Stomach (tissue), 9 donors: ENCODE data around the gene MSMP. TPM values are rescaled to one million over a fixed set of nuclear protein-coding genes. Genes with fewer than 3 reads are reported as not detected.

ENCODE experiments used
- DNase-seq, 2 donors: peaks; one replicate each; pipeline versions ENCODE4 v3.0.0 to v3.0.0-alpha.2; 2013 to 2019
- H3K27ac ChIP-seq, 5 donors: fragments of 200-600 bp in 4 of 5; sonication (generic) in 4 of 5; one replicate each; pipeline ENCODE4 v1.5.1; 2013 to 2019; ENCODE audit warnings: mild to moderate bottlenecking in 1 of 5, moderate library complexity in 1 of 5
- H3K27me3 ChIP-seq, 3 donors: fragments of 200-600 bp; sonication (generic); one replicate each; pipeline ENCODE4 v1.5.1; 2017 to 2019; ENCODE audit warnings: mixed run types in 1 of 3
- H3K36me3 ChIP-seq, 4 donors: fragments of 200-600 bp; sonication (generic); 1 replicate in 3 of 4; 2 replicates in 1 of 4; pipeline ENCODE4 v1.5.1; 2016 to 2019
- H3K4me1 ChIP-seq, 4 donors: fragments of 200-600 bp; sonication (generic); one replicate each; pipeline ENCODE4 v1.5.1; 2016 to 2019
- H3K4me3 ChIP-seq, 4 donors: fragments of 200-600 bp; sonication (generic) in 3 of 4; one replicate each; pipeline ENCODE4 v1.5.1; 2016 to 2019; ENCODE audit warnings: mild to moderate bottlenecking in 1 of 4
- H3K9me3 ChIP-seq, 4 donors: fragments of 200-600 bp; sonication (generic); one replicate each; pipeline ENCODE4 v1.5.1; 2016 to 2019
- CTCF ChIP-seq, 7 experiments: fragments of 450-650 bp in 4 of 7; fragments of 200-600 bp in 3 of 7; sonication (generic) in 3 of 7; IDR thresholded peaks; one replicate each; pipeline ENCODE4 v1.5.1; 2016 to 2019; ENCODE audit warnings: antibody characterized with exemption in 7 of 7, control low read depth in 2 of 7, mild to moderate bottlenecking in 1 of 7
- EP300 ChIP-seq: sonication (generic); formaldehyde crosslinking; IDR thresholded peaks from one replicate; pipeline ENCODE4 v1.6.1; 2017; ENCODE audit warnings: antibody characterized with exemption
- POLR2A ChIP-seq, 4 donors: fragments of 450-650 bp; IDR thresholded peaks; one replicate each; pipeline ENCODE4 v1.6.1; 2016; ENCODE audit warnings: antibody characterized with exemption in 4 of 4, control low read depth in 2 of 4, mild to moderate bottlenecking in 1 of 4, moderate library complexity in 1 of 4
- POLR2AphosphoS5 ChIP-seq, 3 donors: sonication (generic); formaldehyde crosslinking; IDR thresholded peaks; one replicate each; pipeline ENCODE4 v1.6.1; 2016; ENCODE audit warnings: antibody characterized with exemption in 3 of 3
- WGBS, 5 donors: extraction: QIAGEN DNeasy Blood & Tissue Kit in 3 of 5; methylation state at CpG; one replicate each; pipeline versions ENCODE4 v1.1.5 to v1.1.7; 2013 to 2018; 5-methylcytosine and 5-hydroxymethylcytosine counted together
- intact Hi-C: fragments of 100-400 bp; cut with DNase I; formaldehyde crosslinking; loops from one replicate; pipeline ENCODE4 v1.15.1; 2023; ENCODE audit warnings: low total_unique reads
- polyA plus RNA-seq, 3 donors: library from polyadenylated mRNA; stranded (reverse); fragments of 200-250 nt; gene quantifications; one replicate each; pipeline ENCODE4 v1.2.3, GENCODE V29; 2013
- total RNA-seq, 5 donors: library from RNA; depleted of rRNA; stranded (reverse); fragments of >200 nt; gene quantifications; one replicate each; pipeline versions ENCODE4 v1.1.0 to v1.2.3, GENCODE V29; 2014 to 2016
- donor health status: healthy with polysubstance abuse.
- donor health status: Bipolar disorder and iron deficiency.
- donor health status: healthy.

The MSMP gene
- total and polyA plus RNA-seq, 8 donors = 0.35 TPM; not detected in 7

DNA sequence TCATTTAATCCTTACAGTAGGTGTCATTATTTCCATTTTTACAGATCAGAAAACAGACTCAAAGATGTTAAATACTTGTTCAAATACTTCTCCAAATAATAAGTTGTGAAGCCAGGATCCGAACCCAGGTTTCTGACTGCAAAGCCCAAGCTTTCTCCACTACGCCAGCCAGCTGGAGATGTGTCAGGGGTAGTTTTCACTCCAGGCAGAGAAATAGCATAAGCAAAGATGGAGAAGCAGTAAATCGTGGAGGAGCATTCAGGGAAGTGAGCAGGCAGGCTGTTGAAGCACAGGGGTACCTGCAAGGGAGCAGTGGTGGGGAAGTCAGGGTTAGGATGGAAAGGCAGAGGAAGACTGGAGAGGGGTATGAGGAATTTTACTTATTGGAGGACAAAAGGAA lies 25.0 kb downstream of the MSMP start:
- peaks cover 59 to 75% (median 68%) of the 10 kb centered on the region in 4 donors for H3K4me1 ChIP-seq
- H3K27me3 ChIP-seq = no peaks in the 10 kb centered on the region
- TF ChIP-seq EP300 = no peak
- TF ChIP-seq POLR2AphosphoS5 (IDR thresholded peaks at IDR 0.05) = no peak
- no peak for TF ChIP-seq POLR2A (IDR thresholded peaks at IDR 0.05)
- no peak for TF ChIP-seq CTCF (IDR thresholded peaks at IDR 0.05)
- 43 to 65% (median 55%) methylated on average over 3 of the region's 3 CpGs for WGBS, 5 donors
- peak in 1 of 2 donors; percentile 25 for DNase-seq
- H3K36me3 ChIP-seq = peaks cover 16 to 26% (median 25%) of the 10 kb centered on the region in 4 donors
- peak overlapping the region; percentile 41 to 100 (median 98) for H3K27ac ChIP-seq
- intact Hi-C loops = no loop called here
- peak overlapping the region; percentile 53 to 88 (median 77) for H3K4me3 ChIP-seq
- no peaks in the 10 kb centered on the region for H3K9me3 ChIP-seq

GRCh38 chr9:35728041-35728971 lies 25.8 kb downstream of the MSMP start:
- Histone ChIP-seq H3K4me3 (peak overlapping the region; percentile 53 to 88 (median 77)), H3K4me1 (peaks cover 51 to 67% (median 60%) of the 10 kb centered on the region in 4 donors), H3K36me3 (peaks cover 24 to 34% (median 29%) of the 10 kb centered on the region in 4 donors), H3K27me3 (no peaks in the 10 kb centered on the region), H3K9me3 (no peaks in the 10 kb centered on the region), H3K27ac (peak overlapping the region; percentile 37 to 100 (median 98))
- TF ChIP-seq EP300 (peak; percentile 57), POLR2A (IDR thresholded peaks at IDR 0.05) (peak in 2 of 4 donors; percentile 30 to 44), CTCF (IDR thresholded peaks at IDR 0.05) (no peak), POLR2AphosphoS5 (IDR thresholded peaks at IDR 0.05) (peak; percentile 65 to 87 (median 85))
- WGBS, 5 donors = 12 to 22% (median 19%) methylated on average over 10 of the region's 10 CpGs
- DNase-seq = peak; percentile 49 to 86
- intact Hi-C loops = no loop called here

GRCh38 chr9:35727676-35728040 lies 26.4 kb downstream of the MSMP start:
- WGBS, 5 donors = 18 to 59% (median 45%) methylated on average over 5 of the region's 5 CpGs
- Histone ChIP-seq H3K36me3 (peaks cover 31 to 40% (median 36%) of the 10 kb centered on the region in 4 donors), H3K4me3 (peak overlapping the region; percentile 53 to 88 (median 77)), H3K27ac (peak overlapping the region; percentile 8 to 100 (median 98)), H3K27me3 (no peaks in the 10 kb centered on the region), H3K9me3 (no peaks in the 10 kb centered on the region), H3K4me1 (peaks cover 45 to 63% (median 55%) of the 10 kb centered on the region in 4 donors)
- no peak for TF ChIP-seq POLR2A (IDR thresholded peaks at IDR 0.05)
- no peak for TF ChIP-seq POLR2AphosphoS5 (IDR thresholded peaks at IDR 0.05)
- no peak for TF ChIP-seq CTCF (IDR thresholded peaks at IDR 0.05)
- TF ChIP-seq EP300 = no peak
- DNase-seq = peak in 1 of 2 donors; percentile 20
- intact Hi-C loops = no loop called here

- peaks cover 45 to 63% (median 55%) of the 10 kb centered on the region in 4 donors for H3K4me1 ChIP-seq
- 31 to 45% (median 41%) methylated on average over 3 of the region's 3 CpGs for WGBS, 5 donors
- peak overlapping the region in 4 of 5 donors; percentile 98 to 100 (median 98) for H3K27ac ChIP-seq
- TF ChIP-seq POLR2A (IDR thresholded peaks at IDR 0.05) (no peak), EP300 (no peak), CTCF (IDR thresholded peaks at IDR 0.05) (no peak), POLR2AphosphoS5 (IDR thresholded peaks at IDR 0.05) (no peak)
- peaks cover 38 to 48% (median 43%) of the 10 kb centered on the region in 4 donors for H3K36me3 ChIP-seq
- H3K4me3 ChIP-seq = peak overlapping the region; percentile 53 to 88 (median 77)
- no peaks in the 10 kb centered on the region for H3K27me3 ChIP-seq
- DNase-seq = peak in 1 of 2 donors; percentile 79
- intact Hi-C loops = no loop called here
- no peaks in the 10 kb centered on the region for H3K9me3 ChIP-seq
Measured at GRCh38 chr9:35726931-35727330, 27.1 kb downstream of the MSMP start.
